ENCODE measurements around the gene ADAMTS12. TPM values are rescaled to one million over a fixed set of nuclear protein-coding genes. Genes with fewer than 3 reads are reported as not detected.

The ADAMTS12 gene
- total RNA-seq, 1 experiment from 2014 or later, result 6.2 TPM

DNA sequence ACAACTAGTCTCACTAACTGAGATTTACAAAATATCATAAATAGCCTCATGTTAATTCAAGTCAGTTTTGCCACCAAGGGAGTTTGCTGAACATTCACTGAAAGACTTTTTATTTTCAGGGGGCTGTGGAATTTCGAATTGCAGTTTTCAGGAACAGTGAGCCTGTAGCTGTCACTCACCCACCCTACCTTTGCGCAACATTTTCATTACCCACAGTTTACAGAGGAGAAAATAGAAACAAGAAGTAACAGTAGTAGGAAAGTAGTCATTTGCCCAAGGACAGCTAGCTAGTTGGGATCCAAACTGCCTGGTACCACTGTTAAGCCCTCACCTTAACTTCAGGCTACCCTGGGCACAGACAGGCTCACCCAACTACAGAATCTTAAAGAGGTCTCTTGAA is 154.1 kb downstream of the ADAMTS12 start:
- H3K27me3 Mint-ChIP-seq (ENCODE audit: low read depth), result no peaks in the 10 kb centered on the region
- H3K27ac Mint-ChIP-seq, result no peak overlapping the region; a peak in 1 of 7 replicates
- no peak overlapping the region for H3K18ac ChIP-seq (ENCODE audit: insufficient read length, low read depth, low read length)
- no peak overlapping the region for H3K4ac ChIP-seq (ENCODE audit: low read depth, low read length)
- H3T11ph ChIP-seq (ENCODE audit: low read length), result no peak overlapping the region
- H2AFZ ChIP-seq (ENCODE audit: low read length), result no peak overlapping the region
- H3K9ac ChIP-seq (ENCODE audit: extremely low read depth, insufficient read length, low read length), result no peak overlapping the region
- H3K9me3 Mint-ChIP-seq, result no peaks in the 10 kb centered on the region
- H2BK12ac ChIP-seq (ENCODE audit: insufficient read length, low read depth, low read length), result no peak overlapping the region
- H4K5ac ChIP-seq (ENCODE audit: insufficient read length, low read depth, low read length), result no peak overlapping the region
- H2BK20ac ChIP-seq (ENCODE audit: low read depth, low read length, poor library complexity, severe bottlenecking), result no peak overlapping the region
- H3K4me3 Mint-ChIP-seq, result no peak overlapping the region
- no peaks in the 10 kb centered on the region for H3K36me3 Mint-ChIP-seq (ENCODE audit: insufficient read depth in 1 of 3, low read depth in 3 of 3)
- H3K4me2 ChIP-seq (ENCODE audit: insufficient read depth, insufficient read length, low read length), result no peak overlapping the region
- no peak overlapping the region for H2BK120ac ChIP-seq (ENCODE audit: low read depth, low read length, poor library complexity, severe bottlenecking)
- H2BK5ac ChIP-seq (ENCODE audit: insufficient read length, low read length), result no peak overlapping the region
- no peak overlapping the region for H2BK15ac ChIP-seq (ENCODE audit: low read depth, low read length)
- no peaks in the 10 kb centered on the region for H4K20me1 ChIP-seq (ENCODE audit: control insufficient read depth, insufficient read depth, insufficient read length)
- H3K14ac ChIP-seq (ENCODE audit: insufficient read depth, low read length), result no peak overlapping the region
- no peak overlapping the region for H3K23ac ChIP-seq (ENCODE audit: insufficient read length, low read depth, low read length)
- H2AK5ac ChIP-seq (ENCODE audit: insufficient read length, low read length), result no peak overlapping the region
- no peaks in the 10 kb centered on the region for H3K79me1 ChIP-seq (ENCODE audit: insufficient read depth, low read depth, low read length, poor library complexity, severe bottlenecking)
- no peaks in the 10 kb centered on the region for H3K9me3 ChIP-seq (ENCODE audit: control insufficient read depth, low read depth, low read length)
- H3K23me2 ChIP-seq (ENCODE audit: insufficient read length, low read depth, low read length, poor library complexity, severe bottlenecking), result no peaks in the 10 kb centered on the region
- no CpG with 5 or more reads among the region's 2 CpGs for WGBS (ENCODE audit: extremely low coverage, insufficient read length, low lambda C conversion rate)
- H3K79me2 ChIP-seq (ENCODE audit: insufficient read depth, low read length), result no peaks in the 10 kb centered on the region
- no peak overlapping the region for H4K91ac ChIP-seq (ENCODE audit: insufficient read length, low read depth, low read length)
- TF ChIP-seq, protein P1, sequence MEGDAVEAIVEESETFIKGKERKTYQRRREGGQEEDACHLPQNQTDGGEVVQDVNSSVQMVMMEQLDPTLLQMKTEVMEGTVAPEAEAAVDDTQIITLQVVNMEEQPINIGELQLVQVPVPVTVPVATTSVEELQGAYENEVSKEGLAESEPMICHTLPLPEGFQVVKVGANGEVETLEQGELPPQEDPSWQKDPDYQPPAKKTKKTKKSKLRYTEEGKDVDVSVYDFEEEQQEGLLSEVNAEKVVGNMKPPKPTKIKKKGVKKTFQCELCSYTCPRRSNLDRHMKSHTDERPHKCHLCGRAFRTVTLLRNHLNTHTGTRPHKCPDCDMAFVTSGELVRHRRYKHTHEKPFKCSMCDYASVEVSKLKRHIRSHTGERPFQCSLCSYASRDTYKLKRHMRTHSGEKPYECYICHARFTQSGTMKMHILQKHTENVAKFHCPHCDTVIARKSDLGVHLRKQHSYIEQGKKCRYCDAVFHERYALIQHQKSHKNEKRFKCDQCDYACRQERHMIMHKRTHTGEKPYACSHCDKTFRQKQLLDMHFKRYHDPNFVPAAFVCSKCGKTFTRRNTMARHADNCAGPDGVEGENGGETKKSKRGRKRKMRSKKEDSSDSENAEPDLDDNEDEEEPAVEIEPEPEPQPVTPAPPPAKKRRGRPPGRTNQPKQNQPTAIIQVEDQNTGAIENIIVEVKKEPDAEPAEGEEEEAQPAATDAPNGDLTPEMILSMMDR (conservative IDR thresholded peaks at IDR 0.05), result no peak
- peaks cover 5% of the 10 kb centered on the region for H3K4me1 ChIP-seq (ENCODE audit: insufficient read depth, low read length)
- no peak overlapping the region for H3K56ac ChIP-seq (ENCODE audit: insufficient read length, low read depth, low read length)
- no peak overlapping the region for H4K8ac ChIP-seq (replicated peaks; ENCODE audit: insufficient read length, low read depth, low read length)
- no peak for DNase-seq
- peaks cover 21 to 24% of the 10 kb centered on the region in 2 experiments for H3K4me1 Mint-ChIP-seq
- H3K27me3 ChIP-seq (ENCODE audit: insufficient read depth, low read length), result no peaks in the 10 kb centered on the region
- no peak overlapping the region for H3K27ac ChIP-seq (ENCODE audit: insufficient read length, low read depth, low read length)

Data from H9 (cell line).